ENCODE results near the gene SHC4.
A peak's percentile ranks its signal among the peaks of the same experiment; 100 is the strongest.
"Not testable (repeated sequence)": the region's sequence is repeated elsewhere in the genome, so short reads cannot be mapped to it uniquely, and the experiment has no call there.

SHC4 gene

GRCh38 chr15:48862705-48863104 is 101.0 kb downstream of the SHC4 start:
- no peaks in the 10 kb centered on the region for H3K9me3 Mint-ChIP-seq
- peaks cover 8% of the 10 kb centered on the region for H3K4me1 Mint-ChIP-seq
- peaks cover 31% of the 10 kb centered on the region for H3K27me3 Mint-ChIP-seq
- ATAC-seq (peak; percentile 70), DNase-seq (peak in 1 of 2 donors; percentile 10)
- no peak overlapping the region for H3K27ac Mint-ChIP-seq
- no peak overlapping the region for H3K4me3 Mint-ChIP-seq

GRCh38 chr15:48861813-48862431 is 101.8 kb downstream of the SHC4 start:
- Mint-ChIP-seq H3K27me3 (peaks cover 28% of the 10 kb centered on the region), H3K9me3 (no peaks in the 10 kb centered on the region), H3K27ac (no peak overlapping the region), H3K4me3 (no peak overlapping the region), H3K4me1 (peaks cover 8% of the 10 kb centered on the region)
- ATAC-seq (peak; percentile 74), DNase-seq (peak; percentile 40 to 46)

- Mint-ChIP-seq H3K9me3 (no peaks in the 10 kb centered on the region), H3K4me1 (peaks cover 8% of the 10 kb centered on the region), H3K4me3 (no peak overlapping the region), H3K27me3 (peaks cover 11% of the 10 kb centered on the region), H3K27ac (no peak overlapping the region)
- ATAC-seq (no peak), DNase-seq (no peak)
These were observed 104.3 kb downstream of the SHC4 start for GRCh38 chr15:48859426-48859825.

- H3K4me1 Mint-ChIP-seq, result peaks cover 8% of the 10 kb centered on the region
- peaks cover 19% of the 10 kb centered on the region for H3K27me3 Mint-ChIP-seq
- no peak for DNase-seq
- no peak overlapping the region for H3K27ac Mint-ChIP-seq
- no peak for ATAC-seq
- H3K4me3 Mint-ChIP-seq, result no peak overlapping the region
- no peaks in the 10 kb centered on the region for H3K9me3 Mint-ChIP-seq
These were observed 105.3 kb downstream of the SHC4 start for GRCh38 chr15:48858401-48858800.

GRCh38 chr15:48856942-48857341 is 106.8 kb downstream of the SHC4 start:
- H3K4me1 Mint-ChIP-seq, result no peaks in the 10 kb centered on the region
- DNase-seq (no peak), ATAC-seq (no peak)
- H3K9me3 Mint-ChIP-seq, result no peaks in the 10 kb centered on the region
- H3K4me3 Mint-ChIP-seq, result no peak overlapping the region
- peaks cover 19% of the 10 kb centered on the region for H3K27me3 Mint-ChIP-seq
- no peak overlapping the region for H3K27ac Mint-ChIP-seq

GRCh38 chr15:48855501-48856440 is 107.9 kb downstream of the SHC4 start:
- DNase-seq (no peak), ATAC-seq (no peak)
- Mint-ChIP-seq H3K27ac (no peak overlapping the region), H3K27me3 (peaks cover 19% of the 10 kb centered on the region), H3K4me1 (no peaks in the 10 kb centered on the region), H3K4me3 (no peak overlapping the region), H3K9me3 (no peaks in the 10 kb centered on the region)

- H3K4me3 Mint-ChIP-seq, DNase-seq, ATAC-seq, H3K9me3 Mint-ChIP-seq, H3K27ac Mint-ChIP-seq, H3K4me1 Mint-ChIP-seq: not testable (repeated sequence)
- peaks cover 19% of the 10 kb centered on the region for H3K27me3 Mint-ChIP-seq
These were observed 109.3 kb downstream of the SHC4 start for GRCh38 chr15:48854434-48854833.

- H3K4me1 Mint-ChIP-seq, result no peaks in the 10 kb centered on the region
- no peak for ATAC-seq
- no peak for DNase-seq
- no peak overlapping the region for H3K27ac Mint-ChIP-seq
- H3K4me3 Mint-ChIP-seq, result no peak overlapping the region
- H3K9me3 Mint-ChIP-seq, result no peaks in the 10 kb centered on the region
- H3K27me3 Mint-ChIP-seq, result peaks cover 8% of the 10 kb centered on the region
These were observed 111.8 kb downstream of the SHC4 start for GRCh38 chr15:48851956-48852355.

GRCh38 chr15:48850648-48851047 is 113.1 kb downstream of the SHC4 start:
- DNase-seq, result no peak
- H3K27me3 Mint-ChIP-seq, result peaks cover 8% of the 10 kb centered on the region
- no peak overlapping the region for H3K4me3 Mint-ChIP-seq
- H3K9me3 Mint-ChIP-seq, result no peaks in the 10 kb centered on the region
- no peak for ATAC-seq
- H3K4me1 Mint-ChIP-seq, result no peaks in the 10 kb centered on the region
- no peak overlapping the region for H3K27ac Mint-ChIP-seq

- Mint-ChIP-seq H3K27ac (no peak overlapping the region), H3K4me1 (no peaks in the 10 kb centered on the region), H3K9me3 (peaks cover 0 to 9% of the 10 kb centered on the region in 2 donors), H3K27me3 (no peaks in the 10 kb centered on the region), H3K4me3 (no peak overlapping the region)
- DNase-seq, result no peak
- peak; percentile 26 for ATAC-seq
These were observed 118.6 kb downstream of the SHC4 start for GRCh38 chr15:48845123-48845522.

GRCh38 chr15:48842501-48842900 is 121.2 kb downstream of the SHC4 start:
- Mint-ChIP-seq H3K9me3 (peaks cover 0 to 9% of the 10 kb centered on the region in 2 donors), H3K4me3 (no peak overlapping the region), H3K4me1 (no peaks in the 10 kb centered on the region), H3K27me3 (no peaks in the 10 kb centered on the region), H3K27ac (no peak overlapping the region)
- no peak for DNase-seq
- ATAC-seq, result no peak

GRCh38 chr15:48834756-48835155 is 129.0 kb downstream of the SHC4 start:
- DNase-seq, result no peak
- Mint-ChIP-seq H3K4me3 (no peak overlapping the region), H3K27me3 (peaks cover 13% of the 10 kb centered on the region), H3K9me3 (peaks cover 10 to 23% of the 10 kb centered on the region in 2 donors), H3K4me1 (no peaks in the 10 kb centered on the region), H3K27ac (no peak overlapping the region)
- ATAC-seq, result no peak

GRCh38 chr15:48833526-48834239 is 130.0 kb downstream of the SHC4 start:
- Mint-ChIP-seq H3K4me3 (no peak overlapping the region), H3K9me3 (peaks cover 10 to 23% of the 10 kb centered on the region in 2 donors), H3K4me1 (no peaks in the 10 kb centered on the region), H3K27ac (no peak overlapping the region), H3K27me3 (peaks cover 13% of the 10 kb centered on the region)
- ATAC-seq, result no peak
- DNase-seq, result no peak

GRCh38 chr15:48832648-48833047 is 131.1 kb downstream of the SHC4 start:
- no peak for DNase-seq
- Mint-ChIP-seq H3K27me3 (peaks cover 13% of the 10 kb centered on the region), H3K9me3 (peaks cover 10 to 23% of the 10 kb centered on the region in 2 donors), H3K4me3 (no peak overlapping the region), H3K27ac (no peak overlapping the region), H3K4me1 (no peaks in the 10 kb centered on the region)
- ATAC-seq, result no peak

- no peak overlapping the region for H3K27ac Mint-ChIP-seq
- H3K4me1 Mint-ChIP-seq, result no peaks in the 10 kb centered on the region
- H3K9me3 Mint-ChIP-seq, result peaks cover 10 to 19% of the 10 kb centered on the region in 2 donors
- H3K27me3 Mint-ChIP-seq, result peaks cover 9% of the 10 kb centered on the region
- ATAC-seq (no peak), DNase-seq (no peak)
- H3K4me3 Mint-ChIP-seq, result no peak overlapping the region
These were observed 134.8 kb downstream of the SHC4 start for GRCh38 chr15:48828906-48829305.

- no peaks in the 10 kb centered on the region for H3K4me1 Mint-ChIP-seq
- peaks cover 8 to 15% of the 10 kb centered on the region in 2 donors for H3K9me3 Mint-ChIP-seq
- peaks cover 5% of the 10 kb centered on the region for H3K27me3 Mint-ChIP-seq
- no peak for DNase-seq
- ATAC-seq, result no peak
- no peak overlapping the region for H3K27ac Mint-ChIP-seq
- H3K4me3 Mint-ChIP-seq, result no peak overlapping the region
These were observed 135.2 kb downstream of the SHC4 start for GRCh38 chr15:48828471-48828870.
